GM18505 (cell line): ENCODE measurements around the gene RHOA.
"Not testable (repeated sequence)": the region's sequence is repeated elsewhere in the genome, so short reads cannot be mapped to it uniquely, and the experiment has no call there.

Source experiments
- ATAC-seq: cut with Tn5 transposase; IDR thresholded peaks from one replicate; pipeline ENCODE4 v1.9.1; 2021; ENCODE audit not compliant: unreplicated experiment
- POLR2A ChIP-seq: IDR thresholded peaks from 4 replicates; pipeline ENCODE4 v1.6.1; 2011; ENCODE audit warnings: borderline replicate concordance; ENCODE audit not compliant: insufficient read depth, insufficient read length; ENCODE audit errors: extremely low read depth

Gene RHOA

DNA sequence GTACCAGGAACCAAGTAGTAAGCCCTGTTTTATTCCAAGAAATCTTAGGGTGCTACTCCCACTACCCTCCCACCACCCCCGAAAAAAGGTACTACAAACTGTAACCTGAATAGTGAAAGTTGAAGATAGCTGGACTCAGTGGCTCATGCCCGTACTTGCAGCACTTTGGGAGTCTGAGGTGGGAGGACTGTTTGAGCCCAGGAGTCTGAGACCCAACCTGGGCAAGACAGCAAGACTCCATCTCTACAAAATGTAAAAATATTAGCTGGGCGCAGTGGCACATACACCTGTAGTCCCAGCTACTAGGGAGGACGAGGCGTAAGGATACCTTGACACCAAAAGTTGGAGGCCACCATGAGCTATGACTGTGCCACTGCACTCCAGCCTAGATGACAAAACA is 7.9 kb downstream of the RHOA start:
- ATAC-seq = no peak
- TF ChIP-seq POLR2A = no peak

DNA sequence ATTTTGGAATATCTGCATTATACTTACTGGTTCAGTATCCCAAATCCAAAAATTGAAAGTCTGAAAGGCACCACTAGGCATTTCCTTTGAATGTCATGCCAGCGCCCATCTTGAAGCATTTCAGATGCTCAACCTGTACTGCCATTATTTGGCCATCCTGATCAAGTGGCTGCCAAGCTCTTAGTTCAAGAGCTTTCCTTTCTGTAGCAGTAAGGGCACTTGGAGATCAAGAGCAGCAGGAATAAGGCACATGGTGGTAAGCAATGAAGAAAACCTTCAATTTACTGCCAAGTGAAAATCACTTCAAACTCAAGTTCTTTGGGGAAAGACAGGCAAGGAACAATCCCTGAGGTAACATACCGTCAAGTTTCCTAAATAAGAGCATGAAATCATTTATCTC is 10.0 kb downstream of the RHOA start:
- ATAC-seq = no peak
- no peak for TF ChIP-seq POLR2A

DNA sequence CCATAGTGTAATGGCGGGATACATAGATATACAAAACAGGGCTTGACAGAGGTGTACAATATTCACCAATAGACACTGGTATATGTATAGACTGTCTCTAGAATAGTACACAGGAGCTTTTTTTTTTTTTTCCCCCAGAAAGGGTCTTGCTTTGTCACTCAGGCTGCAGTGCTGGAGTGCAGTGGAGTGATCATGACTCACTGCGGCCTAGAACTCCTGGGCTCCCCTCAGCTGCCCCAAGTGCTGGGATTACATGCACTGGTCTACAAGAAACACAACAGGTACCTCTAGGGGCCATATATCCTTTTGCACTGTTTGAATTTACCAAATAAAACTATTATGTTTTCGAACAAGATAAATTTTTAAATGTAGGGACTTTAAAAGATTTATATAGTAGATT is 12.3 kb downstream of the RHOA start:
- TF ChIP-seq POLR2A = no peak
- ATAC-seq = no peak

GRCh38 chr3:49397470-49397869 is 14.3 kb downstream of the RHOA start:
- TF ChIP-seq POLR2A = no peak
- no peak for ATAC-seq

- ATAC-seq = not testable (repeated sequence)
Measured at GRCh38 chr3:49391310-49391709, 20.5 kb downstream of the RHOA start.

- ATAC-seq = no peak
- TF ChIP-seq POLR2A = no peak
Measured at GRCh38 chr3:49389297-49389696, 22.5 kb downstream of the RHOA start.

GRCh38 chr3:49388289-49388820 is 23.4 kb downstream of the RHOA start:
- no peak for TF ChIP-seq POLR2A
- no peak for ATAC-seq

- no peak for TF ChIP-seq POLR2A
- no peak for ATAC-seq
Measured at GRCh38 chr3:49387721-49388120, 24.1 kb downstream of the RHOA start.

GRCh38 chr3:49386056-49386756 is 25.6 kb downstream of the RHOA start:
- ATAC-seq = no peak
- no peak for TF ChIP-seq POLR2A

- TF ChIP-seq POLR2A = no peak
- ATAC-seq = no peak
Measured at GRCh38 chr3:49385617-49386016, 26.2 kb downstream of the RHOA start.

GRCh38 chr3:49383387-49383786 is 28.4 kb downstream of the RHOA start:
- TF ChIP-seq POLR2A = no peak
- no peak for ATAC-seq

DNA sequence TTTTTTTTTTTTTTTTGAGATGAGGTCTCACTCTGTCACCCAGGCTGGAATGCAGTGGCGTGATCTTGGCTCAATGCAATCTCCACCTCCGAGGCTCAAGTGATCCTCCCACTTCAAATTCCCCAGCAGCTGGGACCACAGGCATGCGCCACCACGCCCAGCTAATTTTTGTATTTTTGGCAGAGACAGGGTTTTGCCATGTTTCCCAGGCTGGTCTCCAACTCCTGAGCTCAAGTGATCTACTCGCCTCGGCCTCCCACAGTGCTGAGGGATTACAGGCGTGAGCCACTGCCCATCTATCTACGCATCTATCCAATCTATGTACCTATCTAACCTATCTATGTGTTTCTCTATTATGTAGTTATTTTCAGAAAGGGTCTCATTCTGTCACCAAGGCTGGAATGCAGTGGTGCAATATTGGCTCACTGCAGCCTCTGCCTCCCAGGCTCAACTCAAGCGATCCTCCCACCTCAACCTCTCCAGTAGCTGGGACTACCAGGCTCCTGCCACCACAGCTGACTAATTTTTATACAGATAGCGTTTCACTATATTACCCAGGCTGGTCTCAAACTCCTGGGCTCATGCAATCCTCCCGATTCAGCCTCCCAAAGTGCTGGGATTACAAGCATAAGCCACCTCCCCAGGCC is 33.4 kb downstream of the RHOA start:
- no peak for ATAC-seq

DNA sequence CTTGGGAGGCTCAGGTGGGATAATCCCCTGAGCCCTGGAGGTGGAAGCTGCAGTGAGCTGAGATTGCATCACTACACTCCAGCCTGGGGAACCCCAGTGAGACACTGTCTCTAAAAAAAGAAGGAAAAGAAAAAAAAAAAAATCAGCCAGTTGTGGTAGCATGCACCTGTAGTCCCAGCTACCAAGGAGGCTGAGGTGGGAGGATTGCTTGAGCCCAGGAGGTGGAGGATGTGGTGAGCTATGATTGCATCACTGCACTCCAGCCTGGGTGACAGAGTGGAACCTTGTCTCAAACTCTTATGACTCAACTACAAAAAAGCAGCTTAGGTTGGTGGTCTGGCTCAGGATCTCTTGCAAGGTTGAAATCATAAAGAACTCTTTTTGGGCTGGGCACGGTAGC is 34.3 kb downstream of the RHOA start:
- ATAC-seq = no peak

More for the DNA sequence above, 33.4 kb downstream of the RHOA start:
- TF ChIP-seq POLR2A = no peak

DNA sequence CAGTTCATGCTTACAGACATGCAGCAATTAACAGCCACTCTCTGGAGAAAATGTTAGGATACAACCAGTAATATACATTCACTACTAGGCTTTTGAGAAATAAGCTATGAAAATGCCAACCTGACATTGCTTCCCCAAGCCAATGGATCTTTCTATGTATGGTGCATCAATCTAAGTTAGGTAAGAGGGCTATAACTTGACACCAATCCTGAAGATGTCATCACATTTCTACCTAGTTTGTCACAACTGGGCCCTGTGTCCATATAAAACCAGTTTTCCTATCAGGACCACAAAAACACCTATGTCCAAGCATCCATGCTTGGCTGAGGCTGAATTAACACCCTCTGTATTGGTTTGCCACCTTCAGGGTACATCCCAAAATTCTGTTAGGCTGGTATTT is 39.8 kb downstream of the RHOA start:
- no peak for ATAC-seq
- no peak for TF ChIP-seq POLR2A

More for the DNA sequence above, 34.3 kb downstream of the RHOA start:
- no peak for TF ChIP-seq POLR2A
